GM21381 (cell line): ENCODE results near the gene ADAM19.

Source experiments
- ATAC-seq: cut with Tn5 transposase; IDR thresholded peaks from one replicate; pipeline ENCODE4 v1.9.1; 2021; ENCODE audit warnings: mild to moderate bottlenecking, moderate library complexity; ENCODE audit not compliant: unreplicated experiment

The ADAM19 gene

GRCh38 chr5:157520911-157521703 lies 54.5 kb downstream of the ADAM19 start:
- ATAC-seq = no peak

DNA sequence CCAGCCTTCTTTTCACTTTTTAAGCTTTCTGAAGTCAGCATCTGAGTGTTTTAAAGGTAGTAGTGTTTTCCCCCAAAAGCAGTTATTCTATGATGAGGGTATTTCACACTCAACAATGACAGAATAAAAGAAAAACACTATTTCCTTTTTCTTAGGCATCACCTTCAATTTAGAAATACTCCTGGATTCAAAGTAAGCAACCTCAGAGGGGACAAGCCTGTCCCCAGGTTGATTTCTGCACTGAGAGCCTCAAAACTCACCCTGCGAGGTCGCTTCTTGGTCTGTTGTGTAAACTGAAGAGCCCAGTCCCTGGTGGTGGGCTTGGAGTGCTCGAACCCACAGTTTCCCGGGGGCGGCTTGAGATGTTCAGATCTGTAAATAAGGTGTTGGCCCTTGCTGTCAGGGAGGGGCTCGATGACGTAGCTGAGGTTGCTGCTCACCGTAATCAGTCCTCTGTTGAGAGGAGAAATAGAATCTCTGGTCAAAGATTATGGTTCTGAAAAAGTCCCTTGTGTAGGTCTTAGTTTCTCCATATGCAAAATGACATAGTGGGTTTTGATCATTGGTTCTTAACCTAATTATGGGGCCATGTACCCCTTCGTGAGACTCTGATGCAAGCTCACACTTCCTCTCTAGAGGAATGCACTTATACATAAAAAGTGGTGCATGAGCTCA lies 55.9 kb downstream of the ADAM19 start:
- ATAC-seq = peak; percentile 40

DNA sequence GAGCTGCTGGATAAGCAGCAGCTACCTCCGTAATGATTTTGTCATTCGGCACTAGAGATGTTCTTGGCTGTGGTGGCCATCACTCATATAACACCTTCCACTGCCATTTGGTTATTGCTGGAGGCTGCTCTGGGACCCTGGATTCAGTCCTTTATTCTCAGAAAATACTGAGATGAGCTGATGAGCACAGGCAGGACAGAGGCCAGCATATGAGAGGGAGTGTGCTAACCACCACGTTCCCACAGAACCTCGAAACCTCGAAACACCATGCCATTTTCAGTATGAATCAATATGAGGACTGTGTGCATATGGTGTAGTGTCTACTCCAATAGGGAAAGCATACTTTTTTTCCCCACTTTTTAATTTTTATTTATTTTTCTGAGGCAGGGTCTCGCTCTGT lies 56.6 kb downstream of the ADAM19 start:
- ATAC-seq = peak; percentile 82

DNA sequence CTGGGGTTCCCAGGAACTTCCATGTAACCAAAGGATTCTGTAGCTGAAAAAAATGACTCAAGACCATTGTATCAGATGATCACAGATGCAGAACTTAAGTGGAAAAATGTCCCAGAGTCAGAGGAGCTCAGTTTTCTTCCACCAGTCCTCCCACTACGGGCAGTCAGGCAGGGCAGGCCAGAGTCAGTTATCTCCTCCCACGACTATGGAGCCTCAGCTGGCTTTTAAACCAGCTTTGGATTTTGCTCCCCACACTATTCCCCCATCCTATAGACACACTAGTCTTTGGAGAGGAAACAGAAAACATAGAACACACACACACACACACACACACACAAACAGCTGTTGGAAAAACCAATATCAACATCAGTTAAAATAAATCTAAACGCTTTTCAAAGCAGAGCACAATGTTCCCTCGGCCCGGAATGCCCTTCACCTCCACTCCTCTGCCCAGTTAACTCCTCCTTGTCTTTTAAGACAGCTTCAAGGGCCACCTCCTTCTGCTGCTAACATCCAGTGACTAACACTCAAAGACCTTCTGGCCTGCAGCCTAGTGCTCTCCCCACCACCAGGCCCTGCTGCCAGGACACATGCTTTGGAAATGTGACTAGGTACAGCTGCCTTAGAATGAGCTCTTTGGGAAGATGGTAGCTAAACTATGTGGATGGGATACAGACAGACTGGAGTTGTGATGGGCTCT lies 58.8 kb downstream of the ADAM19 start:
- no peak for ATAC-seq

DNA sequence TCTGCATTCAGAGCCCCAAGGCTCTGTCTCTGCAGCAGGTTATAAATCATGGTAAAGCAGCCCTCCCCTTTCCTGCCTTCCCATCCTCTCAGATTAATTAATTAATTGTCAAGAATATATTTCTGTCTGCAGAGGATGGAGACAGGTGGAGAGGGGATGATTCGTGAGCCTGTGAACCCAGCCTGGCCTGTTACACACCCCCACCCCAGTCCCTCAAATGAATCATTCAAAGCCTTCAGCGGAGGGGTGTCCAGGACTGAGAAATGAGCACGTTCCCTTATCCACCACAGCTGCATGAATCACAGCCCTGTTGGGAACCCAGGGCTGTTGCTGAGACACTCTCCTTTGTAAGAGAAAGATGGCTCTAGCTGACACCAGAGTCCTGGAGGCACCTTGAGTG lies 59.6 kb downstream of the ADAM19 start:
- ATAC-seq = no peak

GRCh38 chr5:157514974-157515373 lies 60.6 kb downstream of the ADAM19 start:
- ATAC-seq = no peak

DNA sequence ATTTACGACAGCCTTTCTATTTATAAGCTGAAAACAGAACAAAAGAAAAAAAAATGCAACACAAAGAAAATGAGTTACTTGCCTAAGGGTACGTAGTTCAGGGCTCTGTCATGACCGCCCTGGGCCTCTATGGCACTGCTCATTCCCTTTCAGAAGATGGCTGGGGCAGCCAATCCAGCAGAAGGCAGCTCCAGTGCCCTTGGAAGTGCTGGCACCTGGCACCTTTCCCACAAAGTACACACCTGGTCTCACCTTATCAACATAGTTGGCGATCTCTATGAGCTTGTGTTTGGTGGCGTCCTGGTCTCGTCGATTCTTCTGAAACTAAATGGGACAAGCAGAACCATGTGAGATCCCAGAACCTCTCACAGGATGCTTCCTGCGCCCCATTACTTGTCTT lies 62.4 kb downstream of the ADAM19 start:
- ATAC-seq = no peak

DNA sequence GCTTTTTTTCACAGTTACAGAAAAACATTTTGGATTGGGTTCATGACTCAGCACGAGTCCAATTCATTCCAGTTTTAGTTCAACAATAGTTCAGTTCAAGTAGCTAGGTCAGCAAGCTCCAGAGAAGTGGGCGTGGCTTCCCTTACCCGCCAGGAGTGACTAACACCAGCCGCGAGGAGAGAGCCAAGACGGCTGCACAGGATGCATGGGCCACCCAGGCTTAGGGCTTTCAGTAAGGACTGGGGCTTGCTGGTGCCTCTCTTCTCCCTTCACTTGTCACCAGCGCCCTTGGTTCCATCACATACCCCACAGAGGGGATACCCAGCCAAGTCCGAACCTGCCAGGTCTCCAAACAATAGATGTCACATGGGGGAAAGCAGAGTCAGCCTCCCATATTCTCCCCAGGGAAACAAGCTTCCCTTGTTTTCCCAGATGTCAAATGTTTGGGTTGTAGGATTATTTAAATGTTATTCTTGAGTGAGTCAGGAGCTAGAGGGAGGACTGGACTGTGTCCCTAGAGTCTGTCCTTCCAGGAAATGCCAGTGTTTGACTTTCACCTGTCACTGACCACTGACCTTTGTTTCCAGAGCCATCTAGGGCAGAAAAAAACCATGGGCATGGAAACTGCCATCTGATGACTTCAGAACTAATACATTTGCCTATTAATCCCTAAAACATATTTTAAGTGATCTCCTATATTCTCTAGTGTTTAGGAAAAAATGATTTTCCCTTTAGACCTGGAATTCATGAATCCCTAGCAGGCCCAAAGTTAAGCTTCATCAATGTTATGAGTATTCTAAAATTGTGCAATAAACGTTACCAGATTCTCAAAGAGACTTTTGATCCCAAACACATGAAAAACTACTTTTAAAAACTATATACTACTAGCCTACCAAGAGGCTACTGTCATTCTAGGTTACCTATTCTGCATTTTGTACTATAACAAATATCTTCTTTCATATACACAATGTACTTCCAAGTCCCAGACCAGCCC lies 63.6 kb downstream of the ADAM19 start:
- no peak for ATAC-seq

DNA sequence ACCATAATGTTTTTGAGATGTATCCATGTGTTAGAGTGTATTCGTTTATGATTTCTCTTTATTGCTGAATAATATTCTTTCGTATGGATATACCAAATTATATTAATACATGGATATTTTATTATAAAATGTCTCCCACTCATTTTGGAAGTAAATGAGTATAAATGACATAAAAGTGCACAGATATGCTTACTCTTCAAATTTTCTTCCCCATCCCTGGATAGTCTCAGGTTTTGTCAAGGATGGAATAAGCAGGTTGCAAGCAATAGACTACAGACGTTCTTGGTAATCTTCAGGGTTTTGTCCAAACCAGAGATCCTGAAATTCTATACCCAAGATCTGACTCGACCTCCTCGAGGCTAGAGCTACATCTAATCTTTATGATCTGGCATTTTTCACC lies 64.9 kb downstream of the ADAM19 start:
- ATAC-seq = no peak

- no peak for ATAC-seq
These were observed 66.0 kb downstream of the ADAM19 start for GRCh38 chr5:157509587-157509986.

DNA sequence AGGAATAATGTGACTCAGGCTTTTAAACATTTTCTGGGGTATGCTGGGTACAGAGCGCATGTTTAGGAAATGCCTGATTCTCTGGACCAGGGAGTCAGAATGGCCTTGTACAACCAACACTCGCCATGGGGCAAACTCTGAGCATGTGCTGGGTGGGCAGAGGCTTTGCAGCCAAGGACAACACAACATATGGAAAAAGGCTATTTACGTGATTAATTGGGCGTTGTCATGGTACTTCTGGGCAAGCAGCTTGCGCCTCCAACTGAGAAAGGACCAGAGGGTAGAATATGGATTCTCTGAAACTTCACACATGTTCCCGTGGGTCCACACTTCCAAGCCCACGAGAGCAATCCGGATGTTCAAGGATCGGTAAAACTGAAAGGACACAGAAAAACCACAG lies 66.5 kb downstream of the ADAM19 start:
- no peak for ATAC-seq

GRCh38 chr5:157506981-157507780 lies 68.4 kb downstream of the ADAM19 start:
- no peak for ATAC-seq

GRCh38 chr5:157506066-157506590 lies 69.4 kb downstream of the ADAM19 start:
- no peak for ATAC-seq

DNA sequence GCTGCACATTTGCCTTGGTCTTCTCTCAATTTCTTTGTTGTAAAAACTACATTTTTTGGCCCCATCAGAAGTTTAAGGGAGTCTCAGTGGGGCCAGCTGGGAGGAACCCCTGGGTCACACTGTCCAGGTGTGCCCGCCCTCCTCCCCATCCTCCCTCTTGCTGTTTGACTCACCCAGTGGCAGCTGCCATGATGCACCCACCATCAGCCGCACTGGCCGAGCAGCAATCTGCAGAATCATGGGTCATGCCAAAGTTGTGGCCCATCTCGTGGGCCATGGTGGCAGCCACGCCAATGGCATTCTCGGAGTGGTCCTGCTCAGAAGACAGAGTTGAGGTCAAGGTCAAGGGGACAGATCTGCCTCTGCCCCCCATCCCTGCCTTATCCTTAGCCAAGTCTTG lies 70.1 kb downstream of the ADAM19 start:
- no peak for ATAC-seq

GRCh38 chr5:157504053-157504452 lies 71.5 kb downstream of the ADAM19 start:
- ATAC-seq = no peak

- ATAC-seq = peak; percentile 79
These were observed 73.4 kb downstream of the ADAM19 start for GRCh38 chr5:157502143-157502647.

DNA sequence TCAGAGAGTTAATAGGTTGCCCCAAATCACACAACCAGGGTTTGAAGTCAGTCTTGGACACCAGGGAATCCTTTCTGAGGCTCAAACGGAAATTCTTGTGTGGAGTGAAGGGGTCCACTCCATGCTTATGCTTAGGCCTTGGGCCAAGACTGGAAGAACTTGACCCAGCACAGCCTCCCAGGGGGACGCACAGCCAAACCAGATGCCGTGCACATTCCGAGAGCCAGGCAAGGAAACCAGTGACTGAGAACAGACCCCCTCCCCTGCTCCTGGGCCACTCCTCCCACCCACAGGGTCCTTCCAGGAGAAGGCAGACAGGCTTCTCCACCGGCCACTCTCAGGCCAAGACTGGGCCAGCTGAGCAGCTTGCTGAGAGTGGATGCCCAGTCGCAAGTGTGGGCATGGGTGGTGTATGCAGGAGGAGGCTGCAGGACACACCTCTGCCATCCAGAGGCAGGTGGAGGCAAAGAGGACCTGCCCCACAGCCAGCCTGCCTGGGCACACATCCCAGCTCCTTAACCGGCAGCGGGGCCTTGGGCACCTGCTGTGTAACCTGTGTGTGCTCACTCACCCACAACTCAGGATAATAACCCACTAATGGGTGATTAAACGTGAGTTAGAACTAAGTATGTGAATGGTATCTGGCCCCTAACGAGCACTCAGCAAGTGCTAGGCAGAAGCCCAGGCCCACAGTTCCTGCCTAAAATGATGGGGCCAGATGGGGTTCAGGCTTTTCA lies 77.5 kb downstream of the ADAM19 start:
- no peak for ATAC-seq

DNA sequence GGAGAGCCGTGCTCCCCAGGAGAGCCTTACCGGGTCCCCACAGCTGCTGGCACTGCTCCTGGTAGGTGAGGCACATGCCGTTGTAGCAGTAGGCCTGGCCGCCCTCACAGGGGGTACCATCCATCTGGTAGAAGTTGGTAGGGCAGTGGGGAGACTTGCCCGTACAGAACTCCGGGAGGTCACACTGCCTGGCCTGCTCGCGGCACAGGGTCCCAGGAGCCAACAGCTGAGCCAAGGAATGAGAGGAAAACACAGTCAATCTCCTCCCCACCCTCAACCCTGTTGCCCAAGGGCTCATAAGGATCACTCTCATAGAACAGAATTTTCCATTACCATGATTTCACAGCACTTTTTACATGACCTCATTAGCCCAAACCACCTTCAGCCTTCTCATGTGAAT lies 78.7 kb downstream of the ADAM19 start:
- ATAC-seq = no peak
